ENCODE measurements around the gene TBC1D7.
A peak's percentile ranks its signal among the peaks of the same experiment; 100 is the strongest.

TBC1D7 gene

DNA sequence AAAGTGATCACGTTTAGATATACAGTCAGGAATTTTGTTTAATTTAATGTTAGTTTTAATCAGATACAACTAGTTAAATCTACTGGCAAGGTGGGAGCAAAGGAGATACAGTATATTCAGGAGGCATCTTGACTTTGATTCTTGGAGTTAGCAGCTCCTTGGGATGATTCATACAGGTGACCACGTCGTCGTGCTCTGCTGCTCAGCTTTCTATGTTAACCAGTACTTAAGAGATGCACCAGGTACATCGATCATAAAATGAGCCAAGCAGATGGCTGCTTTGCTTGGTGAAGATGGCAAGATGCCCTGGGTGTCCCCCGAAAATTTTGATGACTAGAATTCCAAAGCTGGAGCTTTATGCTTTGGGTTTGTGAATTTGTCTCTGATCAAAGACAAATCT lies 64.7 kb downstream of the TBC1D7 start:
- no peak for DNase-seq

DNA sequence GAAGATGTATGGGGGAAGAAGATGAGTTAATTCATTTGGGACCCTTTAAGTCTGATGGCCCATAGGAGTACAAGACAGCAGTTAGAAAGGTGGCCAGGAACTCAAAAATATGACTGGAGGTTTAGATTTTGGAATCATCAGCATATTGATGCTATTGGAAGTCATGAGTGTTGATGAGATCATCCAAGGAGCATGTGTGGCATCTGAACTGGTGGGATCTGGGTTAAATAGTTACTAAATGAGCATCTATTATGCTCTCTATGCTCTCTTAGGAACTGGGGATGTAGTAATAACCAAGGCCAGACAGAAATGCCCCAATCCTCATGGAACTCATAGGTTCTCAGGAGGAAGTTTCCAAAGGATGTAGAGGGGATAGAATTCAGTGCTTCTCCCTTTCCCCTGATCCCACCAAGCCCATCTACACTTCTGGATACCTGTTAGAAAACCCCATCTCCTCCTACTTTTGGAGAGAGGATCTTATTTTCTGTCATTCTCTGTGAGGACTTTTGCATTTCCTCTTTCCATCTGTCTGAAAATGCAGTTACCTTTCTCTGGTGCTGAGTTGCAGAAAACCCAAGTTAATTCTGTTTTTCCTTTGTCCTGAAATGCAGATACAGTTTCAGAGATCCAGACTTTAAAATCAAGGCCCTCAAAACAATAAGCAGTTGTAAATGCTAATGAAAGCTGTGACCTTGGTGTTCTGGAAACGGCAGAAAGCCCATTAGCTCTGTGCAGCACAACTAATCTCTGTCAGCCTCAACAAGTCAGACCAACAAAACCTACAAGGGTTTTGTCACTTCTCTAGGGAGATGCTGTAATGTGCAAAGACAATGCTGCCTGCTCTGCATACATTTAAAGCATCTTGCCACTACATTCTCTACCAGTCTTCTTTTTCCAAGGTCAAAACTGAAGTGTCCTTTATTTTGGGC lies 65.8 kb downstream of the TBC1D7 start:
- DNase-seq: no peak

DNA sequence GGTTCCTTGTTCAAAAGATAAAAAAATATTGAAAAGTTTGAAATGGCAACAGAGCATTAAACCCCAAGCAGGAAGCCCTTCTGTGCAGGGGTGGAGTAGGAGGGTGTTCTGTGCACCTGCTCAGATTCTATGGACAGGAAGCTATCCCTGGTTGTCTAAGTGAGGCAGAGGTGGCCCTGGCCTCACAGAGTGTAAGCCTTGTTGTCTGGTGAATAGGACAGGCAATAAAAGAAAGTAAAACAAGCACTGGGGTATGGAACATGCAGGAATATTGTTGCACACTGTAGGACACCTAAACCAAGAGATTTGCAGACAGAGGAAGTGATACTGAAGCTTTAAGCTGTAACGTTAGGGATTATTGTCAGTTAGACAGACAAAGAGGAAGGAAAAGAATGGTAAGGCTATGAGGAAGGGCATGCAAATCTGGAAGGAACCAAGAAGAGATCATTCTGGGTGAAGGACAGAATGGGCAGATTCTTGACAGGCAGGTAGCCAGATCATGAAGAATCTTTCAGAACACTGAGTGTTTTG lies 66.8 kb downstream of the TBC1D7 start:
- DNase-seq: peak; percentile 35

DNA sequence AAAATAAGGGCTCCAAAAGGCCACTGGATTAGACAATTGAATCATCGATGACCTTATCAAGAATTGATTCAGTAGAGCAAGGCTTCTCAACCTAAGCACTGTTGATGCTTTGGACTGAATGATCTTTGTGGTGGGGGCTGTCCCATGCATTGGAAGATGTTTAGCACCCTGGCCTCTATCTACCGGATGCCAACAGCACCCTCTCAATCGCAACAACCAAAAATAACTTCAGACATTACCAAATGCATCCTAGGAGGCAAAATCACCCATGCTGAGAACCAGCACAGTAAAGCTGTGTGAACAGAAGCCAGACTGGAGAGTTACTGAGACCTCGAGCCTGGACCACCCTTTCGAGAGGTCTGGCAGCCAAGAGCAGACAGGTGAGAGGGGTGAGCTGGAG lies 67.5 kb downstream of the TBC1D7 start:
- DNase-seq: no peak

DNA sequence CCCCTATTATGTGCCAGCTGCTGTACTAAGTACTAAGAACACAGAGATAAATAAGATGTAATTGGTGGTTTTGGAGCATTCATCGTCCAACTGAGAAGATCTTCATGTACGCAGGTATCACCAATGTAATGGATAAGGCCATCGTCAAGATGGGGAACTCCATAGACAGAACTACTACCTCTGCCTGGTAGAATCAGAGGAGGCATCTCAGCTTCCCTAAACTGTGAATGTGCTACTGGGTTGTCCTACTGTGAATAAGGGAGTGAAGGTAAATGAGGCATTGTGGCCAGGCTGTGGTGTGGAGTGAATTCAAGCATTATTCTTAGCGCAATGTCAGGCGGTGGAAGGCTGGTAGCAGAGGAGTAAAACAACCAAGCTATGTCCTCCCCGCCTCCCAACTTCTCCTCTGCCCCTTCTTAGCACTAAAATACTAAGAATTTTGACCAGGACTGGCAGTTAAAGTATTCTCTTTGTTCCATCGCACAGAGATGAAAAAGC lies 68.2 kb downstream of the TBC1D7 start:
- no peak for DNase-seq

DNA sequence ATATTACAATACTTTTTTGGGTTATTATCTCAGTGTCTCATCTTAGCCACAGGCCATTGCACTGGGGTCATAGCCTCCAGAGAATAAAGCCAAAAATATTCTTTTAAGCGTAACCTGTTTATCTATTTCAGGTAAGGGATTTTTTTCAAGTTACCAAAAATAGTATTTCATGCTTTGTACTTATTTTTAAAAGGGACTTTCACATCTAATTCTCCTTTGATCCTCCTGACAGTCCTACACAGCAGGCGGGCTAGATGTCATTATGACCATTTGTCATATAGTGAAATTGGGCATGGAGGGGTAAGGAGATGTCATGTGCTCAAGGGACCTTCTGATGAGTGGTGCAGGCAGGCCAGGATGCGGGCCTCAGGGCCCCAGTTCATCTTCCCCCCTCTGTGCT lies 68.9 kb downstream of the TBC1D7 start:
- no peak for DNase-seq

DNA sequence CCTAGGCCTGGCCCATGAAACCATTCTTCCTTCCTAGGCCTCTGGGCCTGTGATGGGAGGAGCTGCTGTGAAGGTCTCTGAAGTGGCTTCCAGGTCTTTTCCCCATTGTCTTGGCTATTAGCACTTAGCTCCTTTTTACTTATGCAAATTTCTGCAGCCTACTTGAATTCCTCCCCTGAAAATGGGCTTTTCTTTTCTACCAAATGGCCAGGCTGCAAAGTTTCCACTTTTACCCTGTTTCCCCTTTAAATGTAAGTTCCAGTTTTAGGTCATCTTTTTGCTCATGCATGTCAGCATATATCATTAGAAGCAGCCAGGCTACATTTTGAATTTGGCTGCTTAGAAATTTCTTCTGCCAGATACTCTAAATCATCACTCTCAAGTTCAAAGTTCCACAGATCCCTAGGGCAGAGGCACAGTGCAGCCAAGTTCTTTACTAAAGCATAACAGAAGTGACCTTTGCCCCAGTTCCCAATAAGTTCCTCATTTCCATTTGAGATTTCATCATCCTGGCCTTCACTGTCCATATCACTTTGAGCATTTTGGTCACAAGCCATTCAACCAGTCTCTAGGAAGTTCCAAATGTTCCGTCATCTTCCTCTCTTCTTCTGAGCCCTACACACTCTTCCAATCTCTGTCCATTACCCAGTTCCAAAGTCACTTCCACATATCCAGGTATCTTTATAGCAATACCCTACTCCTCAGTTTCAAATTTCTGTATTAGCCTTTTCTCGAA lies 71.9 kb downstream of the TBC1D7 start:
- DNase-seq: no peak
